ENCODE data around the gene SGCA.
A peak's percentile ranks its signal among the peaks of the same experiment; 100 is the strongest.

The SGCA gene

DNA sequence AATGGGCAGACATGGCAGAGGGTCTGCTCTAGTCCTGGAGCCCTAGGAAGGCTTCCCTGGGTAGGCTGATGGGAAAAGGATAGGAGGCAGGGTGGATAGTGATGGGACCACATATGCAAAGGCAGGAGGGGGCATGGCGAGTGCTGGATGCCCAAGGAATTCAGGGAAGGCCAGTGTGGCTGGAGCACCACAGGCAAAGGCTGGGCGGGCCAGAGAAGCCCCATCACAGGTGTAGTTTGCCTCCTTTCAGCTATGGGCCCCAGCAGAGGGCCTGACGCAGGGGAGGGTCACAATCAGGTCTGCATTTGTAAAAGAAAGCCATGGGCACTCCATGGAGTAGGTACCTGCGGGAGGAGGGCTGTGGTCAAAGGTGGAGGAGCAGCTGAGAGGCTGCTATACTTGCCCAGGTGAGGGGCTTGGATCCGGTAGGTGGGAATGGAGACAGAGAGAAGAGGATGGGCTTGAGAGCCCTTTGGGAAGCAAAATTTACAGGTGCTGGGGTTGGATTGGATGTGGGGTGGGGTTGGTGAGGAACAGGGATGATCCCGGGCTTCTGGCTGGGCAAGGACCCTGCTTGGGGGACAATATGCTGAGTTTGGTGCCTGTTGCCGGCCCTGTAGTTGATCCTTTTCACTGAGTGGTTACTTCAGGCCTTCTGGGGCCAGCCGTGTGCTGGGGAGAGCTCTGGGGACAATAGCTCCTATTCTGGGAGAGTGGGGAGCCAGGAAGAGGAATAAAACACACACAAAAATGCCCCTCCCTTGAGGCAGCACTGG lies 42.2 kb downstream of the SGCA start:
- TF ChIP-seq, protein P1, sequence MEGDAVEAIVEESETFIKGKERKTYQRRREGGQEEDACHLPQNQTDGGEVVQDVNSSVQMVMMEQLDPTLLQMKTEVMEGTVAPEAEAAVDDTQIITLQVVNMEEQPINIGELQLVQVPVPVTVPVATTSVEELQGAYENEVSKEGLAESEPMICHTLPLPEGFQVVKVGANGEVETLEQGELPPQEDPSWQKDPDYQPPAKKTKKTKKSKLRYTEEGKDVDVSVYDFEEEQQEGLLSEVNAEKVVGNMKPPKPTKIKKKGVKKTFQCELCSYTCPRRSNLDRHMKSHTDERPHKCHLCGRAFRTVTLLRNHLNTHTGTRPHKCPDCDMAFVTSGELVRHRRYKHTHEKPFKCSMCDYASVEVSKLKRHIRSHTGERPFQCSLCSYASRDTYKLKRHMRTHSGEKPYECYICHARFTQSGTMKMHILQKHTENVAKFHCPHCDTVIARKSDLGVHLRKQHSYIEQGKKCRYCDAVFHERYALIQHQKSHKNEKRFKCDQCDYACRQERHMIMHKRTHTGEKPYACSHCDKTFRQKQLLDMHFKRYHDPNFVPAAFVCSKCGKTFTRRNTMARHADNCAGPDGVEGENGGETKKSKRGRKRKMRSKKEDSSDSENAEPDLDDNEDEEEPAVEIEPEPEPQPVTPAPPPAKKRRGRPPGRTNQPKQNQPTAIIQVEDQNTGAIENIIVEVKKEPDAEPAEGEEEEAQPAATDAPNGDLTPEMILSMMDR (IDR thresholded peaks at IDR 0.05; ENCODE audit: low read depth, low read length, missing control alignments) = no peak
- Histone ChIP-seq H3K4me3 (ENCODE audit: low read depth, low read length) (no peak overlapping the region), H3K36me3 (replicated peaks) (no peaks in the 10 kb centered on the region), H3K27me3 (replicated peaks) (no peaks in the 10 kb centered on the region), H3K27ac (peak overlapping the region; percentile 97)
- in situ Hi-C loops (cut with HindIII; ENCODE audit: low pct_ligation_motif_present, low sequenced_read_pairs) = no loop called here
- no peak for DNase-seq

DNA sequence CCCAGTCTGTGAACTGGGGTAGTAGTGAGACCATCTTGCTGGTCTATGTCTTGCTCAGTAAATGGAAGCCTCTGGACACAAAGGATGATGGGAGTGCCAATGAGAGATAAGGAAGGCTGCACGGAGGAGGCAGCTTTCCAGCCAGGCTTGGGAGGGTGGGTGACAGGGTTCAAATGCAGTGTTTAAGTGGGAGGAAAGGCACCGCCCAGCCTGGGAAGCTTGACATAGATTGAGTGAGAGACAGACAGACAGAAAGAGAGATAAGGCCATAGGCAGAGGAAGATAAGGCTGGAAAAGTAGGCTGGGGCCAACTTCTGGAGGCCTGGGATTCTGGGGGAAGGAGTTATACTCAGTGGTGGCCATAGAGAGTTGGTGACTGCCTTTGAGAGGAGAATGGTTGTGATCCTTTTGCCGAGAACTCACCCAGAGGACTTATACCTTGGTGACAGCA lies 42.8 kb downstream of the SGCA start:
- Histone ChIP-seq H3K36me3 (replicated peaks) (no peaks in the 10 kb centered on the region), H3K4me3 (ENCODE audit: low read depth, low read length) (no peak overlapping the region), H3K27ac (peak overlapping the region; percentile 97), H3K27me3 (replicated peaks) (no peaks in the 10 kb centered on the region)
- TF ChIP-seq, protein P1 (IDR thresholded peaks at IDR 0.05; ENCODE audit: low read depth, low read length, missing control alignments) = no peak
- DNase-seq = no peak
- in situ Hi-C loops (cut with HindIII; ENCODE audit: low pct_ligation_motif_present, low sequenced_read_pairs) = no loop called here

DNA sequence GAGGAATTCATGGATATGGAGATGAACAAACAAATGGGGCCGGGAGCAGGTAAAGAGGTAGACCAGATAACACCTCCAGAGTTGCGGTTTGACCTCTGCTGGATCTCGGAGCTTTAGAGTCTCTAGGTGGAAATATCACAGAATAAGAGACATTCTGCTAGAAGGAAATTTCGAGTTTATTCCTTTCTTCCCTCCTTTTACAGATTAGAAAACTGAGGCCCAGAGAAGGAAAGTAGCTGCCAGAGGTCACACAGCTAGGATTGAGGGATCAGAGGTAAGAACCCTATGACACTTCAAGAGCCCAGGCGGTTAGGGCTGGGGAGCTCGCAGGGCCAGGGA lies 43.3 kb downstream of the SGCA start:
- H3K36me3 ChIP-seq (replicated peaks) = no peaks in the 10 kb centered on the region
- H3K27me3 ChIP-seq (replicated peaks) = no peaks in the 10 kb centered on the region
- in situ Hi-C loops (cut with HindIII; ENCODE audit: low pct_ligation_motif_present, low sequenced_read_pairs) = no loop called here
- TF ChIP-seq, protein P1 (IDR thresholded peaks at IDR 0.05; ENCODE audit: low read depth, low read length, missing control alignments) = no peak
- DNase-seq = no peak
- no peak overlapping the region for H3K4me3 ChIP-seq (ENCODE audit: low read depth, low read length)
- peak overlapping the region; percentile 97 for H3K27ac ChIP-seq

DNA sequence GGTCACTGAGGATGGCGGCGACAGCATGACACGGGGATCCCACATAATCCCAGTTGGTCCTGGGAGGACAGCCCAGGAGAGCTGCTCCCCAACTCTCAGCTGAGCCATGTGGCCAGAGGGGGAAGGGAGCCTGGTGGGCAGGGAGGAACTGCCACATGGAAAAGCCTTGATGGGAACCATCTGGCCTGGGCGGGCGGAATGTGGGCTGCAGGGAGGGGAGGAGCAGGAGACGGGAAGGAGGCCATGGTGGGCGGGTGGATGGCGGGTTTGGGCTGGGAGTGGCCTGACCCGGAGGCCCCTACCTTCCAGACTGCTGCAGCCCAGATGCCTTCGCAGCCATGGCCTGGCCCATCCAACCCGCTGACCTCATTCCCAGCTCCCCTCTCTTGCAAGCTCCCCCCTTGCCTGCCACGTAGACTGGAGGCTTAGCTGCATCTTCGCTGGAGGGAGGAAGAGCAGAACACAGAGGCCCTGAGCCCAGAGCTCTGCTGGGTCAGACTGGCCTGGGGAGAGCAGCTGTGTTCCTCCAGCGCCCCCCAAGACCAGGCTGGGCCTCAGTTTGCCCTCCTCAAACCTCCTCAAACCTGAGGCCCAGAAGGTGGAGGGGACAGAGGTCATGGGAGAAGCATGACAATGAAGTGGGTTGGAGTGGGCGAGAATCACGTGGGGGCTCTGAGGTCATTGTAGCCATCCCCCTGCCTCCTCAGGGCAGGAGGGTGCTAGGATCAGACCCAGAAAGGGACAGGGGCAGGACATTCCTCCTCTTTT lies 43.9 kb downstream of the SGCA start:
- Histone ChIP-seq H3K36me3 (replicated peaks) (no peaks in the 10 kb centered on the region), H3K27ac (peak overlapping the region; percentile 97), H3K4me3 (ENCODE audit: low read depth, low read length) (peak overlapping the region; percentile 3), H3K27me3 (replicated peaks) (no peaks in the 10 kb centered on the region)
- DNase-seq = peak; percentile 97
- TF ChIP-seq, protein P1 (IDR thresholded peaks at IDR 0.05; ENCODE audit: low read depth, low read length, missing control alignments) = no peak
- in situ Hi-C loops (cut with HindIII; ENCODE audit: low pct_ligation_motif_present, low sequenced_read_pairs) = no loop called here

DNA sequence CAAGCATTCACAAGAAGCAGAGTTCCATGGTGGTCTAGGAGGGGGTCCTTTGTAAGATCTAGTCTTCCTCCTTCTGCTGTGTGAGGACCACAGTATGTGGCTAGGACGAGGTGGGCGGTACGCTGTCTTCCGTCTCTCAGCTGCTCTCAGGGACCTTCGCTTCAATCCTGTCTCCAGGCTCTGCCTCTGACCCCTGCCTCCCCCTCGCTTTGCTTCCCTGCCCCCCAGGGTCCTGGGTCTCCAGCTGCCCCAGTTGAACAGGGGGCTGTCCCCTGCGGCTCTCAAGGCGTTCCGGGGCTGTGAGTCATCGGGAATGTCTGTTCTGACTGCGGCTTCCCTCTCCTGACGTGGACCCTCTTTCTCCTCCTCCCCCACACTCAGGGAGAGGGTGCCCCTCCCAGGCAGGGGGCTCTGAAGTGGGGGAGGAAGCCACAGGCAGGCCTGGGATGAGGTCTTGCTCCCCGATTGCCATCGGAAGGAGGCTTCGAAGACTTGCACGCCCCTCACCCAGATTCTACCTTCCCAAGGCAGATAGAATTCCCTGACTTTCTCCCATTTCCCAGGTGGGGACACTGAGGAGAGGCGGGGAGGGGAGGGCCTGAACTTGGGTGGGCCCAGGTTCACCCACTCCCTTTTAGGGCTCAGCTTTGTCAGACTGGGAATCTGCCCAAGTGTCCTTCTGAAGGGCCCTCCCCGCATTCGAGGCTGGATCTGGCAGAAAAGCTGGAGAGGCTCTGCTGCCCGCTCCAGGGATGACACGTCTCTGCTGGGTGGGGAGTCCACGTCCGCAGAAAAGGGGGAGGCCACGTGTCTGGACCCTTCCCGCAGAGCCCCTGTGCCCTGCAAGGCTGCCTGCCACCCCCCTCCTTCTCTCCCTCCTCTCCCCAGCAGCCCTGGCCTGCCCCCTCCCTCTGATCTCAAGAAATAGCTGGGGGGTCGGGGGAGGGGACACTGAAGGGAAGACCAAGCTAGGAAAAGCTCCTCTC lies 44.7 kb downstream of the SGCA start:
- H3K27ac ChIP-seq = peak overlapping the region; percentile 97
- no peaks in the 10 kb centered on the region for H3K27me3 ChIP-seq (replicated peaks)
- in situ Hi-C loops (cut with HindIII; ENCODE audit: low pct_ligation_motif_present, low sequenced_read_pairs) = no loop called here
- H3K4me3 ChIP-seq (ENCODE audit: low read depth, low read length) = peak overlapping the region; percentile 5
- no peaks in the 10 kb centered on the region for H3K36me3 ChIP-seq (replicated peaks)
- DNase-seq = peak; percentile 99
- TF ChIP-seq, protein P1 (IDR thresholded peaks at IDR 0.05; ENCODE audit: low read depth, low read length, missing control alignments) = no peak

All from brain microvascular endothelial cell (primary cell).